GM20000 (cell line): Measurements from ENCODE around the gene AFG1L.

Experiments
- DNase-seq: peaks from one replicate; pipeline ENCODE4 v3.0.0; 2012; ENCODE audit warnings: low spot score
- CTCF ChIP-seq: IDR thresholded peaks from 2 replicates; pipeline ENCODE4 v1.5.1; 2012; ENCODE audit warnings: mild to moderate bottlenecking, control low read depth; ENCODE audit errors: extremely low read depth, missing control alignments

AFG1L gene

GRCh38 chr6:108544606-108545005 is 249.8 kb downstream of the AFG1L start:
- TF ChIP-seq CTCF: no peak
- no peak for DNase-seq

- no peak for DNase-seq
- no peak for TF ChIP-seq CTCF
These were observed 251.5 kb downstream of the AFG1L start for GRCh38 chr6:108546079-108547049.

GRCh38 chr6:108549241-108549640 is 254.4 kb downstream of the AFG1L start:
- no peak for TF ChIP-seq CTCF
- DNase-seq: no peak

GRCh38 chr6:108549741-108550140 is 254.9 kb downstream of the AFG1L start:
- no peak for DNase-seq
- TF ChIP-seq CTCF: no peak

- no peak for TF ChIP-seq CTCF
- no peak for DNase-seq
These were observed 255.4 kb downstream of the AFG1L start for GRCh38 chr6:108550256-108550655.

- TF ChIP-seq CTCF: no peak
- no peak for DNase-seq
These were observed 260.7 kb downstream of the AFG1L start for GRCh38 chr6:108555399-108556052.

- DNase-seq: no peak
These were observed 261.4 kb downstream of the AFG1L start for GRCh38 chr6:108556250-108556649.

More at GRCh38 chr6:108556250-108556649, 261.4 kb downstream of the AFG1L start:
- TF ChIP-seq CTCF: no peak
